Prostate gland (tissue), 2 donors: ENCODE data around the gene KIF21A.

Experiments used
- CTCF ChIP-seq, 4 experiments: fragments of 200-600 bp in 2 of 4; fragments of 450-650 bp in 2 of 4; sonication (generic) in 2 of 4; IDR thresholded peaks; 1 replicate in 3 of 4; 2 replicates in 1 of 4; pipeline ENCODE4 v1.5.1; 2016 to 2019; ENCODE audit warnings: antibody characterized with exemption in 4 of 4, mild to moderate bottlenecking in 2 of 4, moderate library complexity in 2 of 4
- POLR2A ChIP-seq: fragments of 450-650 bp; IDR thresholded peaks from one replicate; pipeline ENCODE4 v1.6.1; 2016; ENCODE audit warnings: antibody characterized with exemption, mild to moderate bottlenecking

- TF ChIP-seq CTCF (IDR thresholded peaks at IDR 0.05) (no peak), POLR2A (no peak)
Measured at GRCh38 chr12:39348941-39349626, 93.8 kb downstream of the KIF21A start.
